ENCODE measurements around the gene ADGRA1.

GRCh38 chr10:133082685-133083421 is 4.9 kb upstream of the ADGRA1 start:
- no peak for TF ChIP-seq CTCF (IDR thresholded peaks at IDR 0.05)
- TF ChIP-seq POLR2A (IDR thresholded peaks at IDR 0.05) = no peak
